ENCODE results near the gene CARS2. TPM values are rescaled to one million over a fixed set of nuclear protein-coding genes. Genes with fewer than 3 reads are reported as not detected.

CARS2 gene
- total and polyA plus RNA-seq, 2 of the 8 experiments (the other 6 are each of a cell fraction or from before 2014, with no cell fraction given): 47.7 to 55.9 TPM

DNA sequence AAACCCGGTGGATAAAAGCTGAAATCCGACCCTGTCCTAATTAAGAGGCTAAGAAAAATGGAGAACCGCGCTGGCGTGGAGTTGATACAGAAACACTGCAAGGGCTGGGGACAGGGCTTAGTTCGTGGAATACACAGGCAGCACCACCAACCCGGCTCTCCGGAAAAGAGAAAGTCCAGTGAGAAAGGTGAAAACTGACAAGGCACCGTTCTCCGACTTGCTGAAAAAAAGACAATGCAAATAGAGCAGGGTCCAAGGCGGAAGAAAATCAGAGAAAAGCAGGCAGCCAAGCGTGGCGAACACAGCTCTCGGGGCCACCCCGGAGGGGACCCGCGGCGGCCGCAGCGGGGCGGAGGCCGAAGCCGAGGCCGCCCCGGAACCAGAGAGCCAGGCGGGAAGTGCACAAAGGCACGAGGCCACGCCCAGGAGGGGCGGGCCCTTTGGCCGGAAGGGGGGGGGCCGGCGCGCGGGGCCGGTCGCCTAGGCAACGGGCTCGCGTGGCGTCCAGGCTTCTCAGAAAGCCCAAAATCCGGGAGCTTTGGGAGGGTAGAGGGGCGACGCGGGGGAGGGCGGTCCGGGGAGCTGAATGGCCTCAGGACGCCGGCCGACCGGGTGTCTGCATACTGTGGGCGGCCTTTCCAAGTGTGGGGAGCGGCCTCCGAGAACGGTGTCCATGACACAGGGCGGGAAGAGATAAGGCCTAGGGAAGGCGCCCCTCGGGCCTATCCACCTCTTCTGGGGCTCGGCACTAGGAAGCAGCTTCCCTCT is 6.3 kb upstream of the CARS2 start:
- H2BK12ac ChIP-seq (ENCODE audit: low read depth, low read length): peak overlapping the region; percentile 90
- peak overlapping the region; percentile 99 for H4K8ac ChIP-seq (ENCODE audit: extremely low read depth, insufficient read depth, low read length)
- H3K27ac ChIP-seq (ENCODE audit: low read depth, low read length): peak overlapping the region; percentile 96
- H3K14ac ChIP-seq (ENCODE audit: insufficient read length): no peak overlapping the region
- peak overlapping the region; percentile 97 to 99 (median 98) for H3K9ac ChIP-seq (replicated peaks in 1 of 4; ENCODE audit: extremely low read depth in 1 of 4, low read depth in 3 of 4, low read length in 3 of 4)
- H3K79me2 ChIP-seq (ENCODE audit: control insufficient read depth in 1 of 2, insufficient read depth in 2 of 2, low read length in 2 of 2): peaks cover 14 to 24% of the 10 kb centered on the region in 2 experiments
- ChIA-PET CTCF (ENCODE audit: partially characterized antibody) (interaction anchor here (1.0 to 1.4 kb wide), 3 partner anchors 10 to 106 kb away, joined by 3 to 7 read pairs (median 3); no protein-coding TSS in a partner anchor), POLR2A (ENCODE audit: partially characterized antibody) (interaction anchor here (0.5 to 2.5 kb wide), 32 partner anchors 10 to 589 kb away, joined by 3 to 17 read pairs (median 4); partner anchors contain the start of gene NAXD)
- H3K56ac ChIP-seq (replicated peaks; ENCODE audit: insufficient read length, low read depth, low read length): peak overlapping the region; percentile 99
- peaks cover 10 to 11% of the 10 kb centered on the region in 2 experiments for H4K20me1 ChIP-seq (replicated peaks in 1 of 2; ENCODE audit: control insufficient read depth in 1 of 2, insufficient read depth in 2 of 2, low read length in 2 of 2)
- H4K91ac ChIP-seq (replicated peaks; ENCODE audit: insufficient read length, low read length): peak overlapping the region; percentile 99
- H2BK20ac ChIP-seq (ENCODE audit: low read length): no peak overlapping the region
- peak overlapping the region; percentile 93 for H2BK5ac ChIP-seq (ENCODE audit: low read depth, low read length)
- no peaks in the 10 kb centered on the region for H3K36me3 ChIP-seq (ENCODE audit: control insufficient read depth in 2 of 4, insufficient read depth in 4 of 4, low read length in 3 of 4)
- H3K4me3 ChIP-seq (ENCODE audit: extremely low read depth in 1 of 4, insufficient read depth in 2 of 4, low read depth in 3 of 4, low read length in 4 of 4): peak overlapping the region; percentile 73 to 98 (median 82)
- peak overlapping the region; percentile 91 for H3K18ac ChIP-seq (ENCODE audit: extremely low read depth, low read length)
- peak overlapping the region; percentile 5; the same call in 1 of the 2 replicates for H2BK15ac ChIP-seq (ENCODE audit: low read length)
- H3K79me1 ChIP-seq (ENCODE audit: low read depth, low read length): no peaks in the 10 kb centered on the region
- peak overlapping the region; percentile 81 to 83 for H3K4me2 ChIP-seq (ENCODE audit: insufficient read depth in 1 of 2, low read depth in 2 of 2, low read length in 2 of 2)
- no peak overlapping the region for H3K23ac ChIP-seq (ENCODE audit: insufficient read length)
- no peaks in the 10 kb centered on the region for H3K27me3 ChIP-seq (replicated peaks in 1 of 4; ENCODE audit: control insufficient read depth in 3 of 4, extremely low read depth in 1 of 4, insufficient read depth in 3 of 4, low read length in 3 of 4)
- H3K23me2 ChIP-seq (ENCODE audit: low read depth, low read length): peaks cover 15% of the 10 kb centered on the region
- H2AFZ ChIP-seq (ENCODE audit: low read length): peak overlapping the region; percentile 59; the same call in 1 of the 2 replicates
- FAIRE-seq (no peak), DNase-seq (ENCODE audit: low read depth in 1 of 2, low spot score in 2 of 2) (peak in 1 of 2 experiments; percentile 77)
- peak overlapping the region; percentile 99 for H3K4ac ChIP-seq (replicated peaks; ENCODE audit: insufficient read length, low read depth, low read length)
- H2BK120ac ChIP-seq (replicated peaks; ENCODE audit: low read depth, low read length): peak overlapping the region; percentile 78
- peak overlapping the region; percentile 97 for H4K5ac ChIP-seq (ENCODE audit: insufficient read length, low read depth, low read length)
- H3K9me3 ChIP-seq (ENCODE audit: insufficient read depth in 2 of 2, low read depth in 1 of 2, low read length in 1 of 2): no peaks in the 10 kb centered on the region
- 3% methylated on average over 34 of the region's 58 CpGs; no CpG with 5 or more reads in 1 of the 2 experiments for whole genome bisulfite sequencing, 2 experiments (ENCODE audit: extremely low coverage in 1 of 2, insufficient coverage in 1 of 2, insufficient read length in 1 of 2, insufficient replicate concordance in 2 of 2, low coverage in 1 of 2, low lambda C conversion rate in 2 of 2, missing lambda C conversion rate in 1 of 2)
- peaks cover 0 to 2% (median 1%) of the 10 kb centered on the region in 4 experiments; a peak in 2 of 7 replicates for H3K4me1 ChIP-seq (replicated peaks in 1 of 4; ENCODE audit: control insufficient read depth in 3 of 4, insufficient read depth in 4 of 4, low read length in 3 of 4)
- H2AK5ac ChIP-seq (ENCODE audit: low read depth, low read length): no peak overlapping the region
- TF ChIP-seq CBX8 (IDR thresholded peaks at IDR 0.05; ENCODE audit: borderline replicate concordance, low read depth, low read length): no peak
- TF ChIP-seq BRCA1 (IDR thresholded peaks at IDR 0.05; ENCODE audit: low read depth, low read length): no peak
- TF ChIP-seq TAF1 (IDR thresholded peaks at IDR 0.05; ENCODE audit: low read depth, low read length): peak; percentile 51; the same call in 1 of the 2 replicates
- no peak for TF ChIP-seq BCL11A (IDR thresholded peaks at IDR 0.05; ENCODE audit: low read depth in 2 of 2, low read length in 2 of 2)
- no peak for TF ChIP-seq ATF3 (IDR thresholded peaks at IDR 0.05; ENCODE audit: insufficient read depth, low read depth, low read length)
- TF ChIP-seq SIN3A (conservative IDR thresholded peaks at IDR 0.05 in 1 of 2, IDR thresholded peaks at IDR 0.05 in 1 of 2; ENCODE audit: low read depth in 1 of 2, low read length in 2 of 2): peak in 1 of 2 experiments; percentile 78; a peak in 2 of 4 replicates
- no peak for TF ChIP-seq SP4 (IDR thresholded peaks at IDR 0.05; ENCODE audit: low read length)
- TF ChIP-seq TEAD4 (IDR thresholded peaks at IDR 0.05; ENCODE audit: low read depth, low read length): no peak
- peak; percentile 85 for TF ChIP-seq TAF7 (optimal IDR thresholded peaks at IDR 0.05; ENCODE audit: borderline replicate concordance, low read depth, low read length)
- no peak; the same call in 1 of the 2 replicates for TF ChIP-seq TBP (IDR thresholded peaks at IDR 0.05; ENCODE audit: low read depth, low read length)
- no peak for TF ChIP-seq GTF2F1 (IDR thresholded peaks at IDR 0.05; ENCODE audit: borderline replicate concordance, low read depth, low read length)

Measured in H1 (cell line).